KMS-11 (cell line): ENCODE measurements around the gene ACOT11.
"Not testable (repeated sequence)": the region's sequence is repeated elsewhere in the genome, so short reads cannot be mapped to it uniquely, and the experiment has no call there.

ENCODE experiments used
- H2AFZ ChIP-seq: fragments of 200-600 bp; sonication (generic); 2 replicates; pipeline ENCODE4 v1.6.1; 2016; ENCODE audit warnings: antibody characterized with exemption, mixed run types, low read depth
- H3K27ac ChIP-seq: fragments of 200-600 bp; sonication (generic); 2 replicates; pipeline ENCODE4 v1.6.1; 2016; ENCODE audit warnings: mild to moderate bottlenecking, mixed run types
- H3K27me3 ChIP-seq: fragments of 200-600 bp; sonication (generic); 2 replicates; pipeline ENCODE4 v1.6.1; 2017; ENCODE audit warnings: mild to moderate bottlenecking, low read depth, mixed run types, moderate library complexity; ENCODE audit not compliant: insufficient read depth
- H3K36me3 ChIP-seq: fragments of 200-600 bp; sonication (generic); 2 replicates; pipeline ENCODE4 v1.6.1; 2017; ENCODE audit warnings: mild to moderate bottlenecking, mixed run types; ENCODE audit not compliant: insufficient read depth
- H3K4me1 ChIP-seq: fragments of 200-600 bp; sonication (generic); 2 replicates; pipeline ENCODE4 v1.6.1; 2016; ENCODE audit warnings: mild to moderate bottlenecking, low read depth, mixed run types; ENCODE audit not compliant: poor library complexity, severe bottlenecking
- H3K4me2 ChIP-seq: fragments of 200-600 bp; sonication (generic); 2 replicates; pipeline ENCODE4 v1.7.0; 2016; ENCODE audit warnings: mild to moderate bottlenecking, mixed run types
- H3K4me3 ChIP-seq: fragments of 200-600 bp; sonication (generic); IDR thresholded peaks from 2 replicates; pipeline ENCODE4 v1.6.1; 2017; ENCODE audit warnings: low read depth, low read length, mixed read lengths; ENCODE audit not compliant: insufficient read depth
- H3K79me2 ChIP-seq: fragments of 200-600 bp; sonication (generic); 2 replicates; pipeline ENCODE4 v1.6.1; 2016; ENCODE audit warnings: low read depth, mixed run types; ENCODE audit not compliant: insufficient read depth
- H3K9ac ChIP-seq: fragments of 200-600 bp; sonication (generic); 2 replicates; pipeline ENCODE4 v1.6.1; 2016; ENCODE audit warnings: mild to moderate bottlenecking, mixed run types
- H4K20me1 ChIP-seq: fragments of 200-600 bp; sonication (generic); 2 replicates; pipeline ENCODE4 v1.6.1; 2016; ENCODE audit warnings: mild to moderate bottlenecking, mixed run types; ENCODE audit not compliant: insufficient read depth
- TF ChIP-seq, protein P1 (sequence below): fragments of 200-600 bp; sonication (generic); conservative IDR thresholded peaks from 2 replicates; pipeline ENCODE4 v1.6.1; 2017; ENCODE audit warnings: low read depth, mild to moderate bottlenecking, antibody characterized with exemption, low read length, moderate library complexity, mixed read lengths

ACOT11 gene

GRCh38 chr1:54507033-54507870 lies 40.8 kb upstream of the ACOT11 start:
- H3K36me3 ChIP-seq = no peaks in the 10 kb centered on the region
- no peaks in the 10 kb centered on the region for H3K79me2 ChIP-seq
- H3K4me3 ChIP-seq = no peak overlapping the region
- TF ChIP-seq, protein P1, sequence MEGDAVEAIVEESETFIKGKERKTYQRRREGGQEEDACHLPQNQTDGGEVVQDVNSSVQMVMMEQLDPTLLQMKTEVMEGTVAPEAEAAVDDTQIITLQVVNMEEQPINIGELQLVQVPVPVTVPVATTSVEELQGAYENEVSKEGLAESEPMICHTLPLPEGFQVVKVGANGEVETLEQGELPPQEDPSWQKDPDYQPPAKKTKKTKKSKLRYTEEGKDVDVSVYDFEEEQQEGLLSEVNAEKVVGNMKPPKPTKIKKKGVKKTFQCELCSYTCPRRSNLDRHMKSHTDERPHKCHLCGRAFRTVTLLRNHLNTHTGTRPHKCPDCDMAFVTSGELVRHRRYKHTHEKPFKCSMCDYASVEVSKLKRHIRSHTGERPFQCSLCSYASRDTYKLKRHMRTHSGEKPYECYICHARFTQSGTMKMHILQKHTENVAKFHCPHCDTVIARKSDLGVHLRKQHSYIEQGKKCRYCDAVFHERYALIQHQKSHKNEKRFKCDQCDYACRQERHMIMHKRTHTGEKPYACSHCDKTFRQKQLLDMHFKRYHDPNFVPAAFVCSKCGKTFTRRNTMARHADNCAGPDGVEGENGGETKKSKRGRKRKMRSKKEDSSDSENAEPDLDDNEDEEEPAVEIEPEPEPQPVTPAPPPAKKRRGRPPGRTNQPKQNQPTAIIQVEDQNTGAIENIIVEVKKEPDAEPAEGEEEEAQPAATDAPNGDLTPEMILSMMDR = no peak
- no peaks in the 10 kb centered on the region for H3K27me3 ChIP-seq
- H3K9ac ChIP-seq = no peak overlapping the region
- H3K27ac ChIP-seq = no peak overlapping the region
- no peak overlapping the region for H3K4me2 ChIP-seq
- H2AFZ ChIP-seq = no peak overlapping the region
- H4K20me1 ChIP-seq = no peaks in the 10 kb centered on the region
- peaks cover 14% of the 10 kb centered on the region for H3K4me1 ChIP-seq

DNA sequence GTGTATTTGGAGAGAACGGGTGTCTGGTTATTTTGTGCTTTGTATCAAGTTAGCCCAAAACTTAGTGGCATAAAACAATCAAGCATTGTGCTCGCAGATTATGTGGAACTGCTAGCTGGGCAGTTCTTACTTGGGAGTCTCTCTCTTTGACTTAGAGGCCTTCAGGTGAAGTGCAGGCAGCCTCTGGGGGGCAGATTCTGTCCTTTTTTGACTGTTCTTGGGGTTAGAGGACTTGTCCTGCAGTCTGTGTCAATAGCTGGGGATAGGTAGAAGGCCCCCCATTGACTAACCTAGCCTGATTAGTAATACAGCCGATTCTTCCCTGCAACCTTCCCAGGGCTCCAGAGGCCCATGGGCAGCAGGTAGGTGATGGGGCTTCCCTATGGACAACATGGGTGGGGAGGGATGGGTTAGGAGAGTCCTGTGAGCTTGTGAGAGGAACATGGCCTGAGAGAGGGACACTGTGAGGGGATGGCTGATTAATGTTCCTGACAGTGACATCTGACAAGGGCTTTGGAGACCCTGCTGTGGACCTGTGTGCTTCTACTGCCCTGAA lies 37.2 kb upstream of the ACOT11 start:
- Histone ChIP-seq H3K9ac (no peak overlapping the region), H3K27ac (no peak overlapping the region), H3K79me2 (no peaks in the 10 kb centered on the region), H2AFZ (no peak overlapping the region), H3K4me3 (no peak overlapping the region), H3K4me1 (no peaks in the 10 kb centered on the region), H3K4me2 (no peak overlapping the region), H3K27me3 (no peaks in the 10 kb centered on the region), H3K36me3 (no peaks in the 10 kb centered on the region), H4K20me1 (no peaks in the 10 kb centered on the region)
- TF ChIP-seq, protein P1 = no peak

GRCh38 chr1:54513921-54514580 lies 34.0 kb upstream of the ACOT11 start:
- H3K27ac ChIP-seq, H3K27me3 ChIP-seq, H3K4me3 ChIP-seq, H3K4me1 ChIP-seq, H3K79me2 ChIP-seq, H2AFZ ChIP-seq, H3K9ac ChIP-seq, H3K36me3 ChIP-seq, H3K4me2 ChIP-seq, H4K20me1 ChIP-seq: not testable (repeated sequence)

DNA sequence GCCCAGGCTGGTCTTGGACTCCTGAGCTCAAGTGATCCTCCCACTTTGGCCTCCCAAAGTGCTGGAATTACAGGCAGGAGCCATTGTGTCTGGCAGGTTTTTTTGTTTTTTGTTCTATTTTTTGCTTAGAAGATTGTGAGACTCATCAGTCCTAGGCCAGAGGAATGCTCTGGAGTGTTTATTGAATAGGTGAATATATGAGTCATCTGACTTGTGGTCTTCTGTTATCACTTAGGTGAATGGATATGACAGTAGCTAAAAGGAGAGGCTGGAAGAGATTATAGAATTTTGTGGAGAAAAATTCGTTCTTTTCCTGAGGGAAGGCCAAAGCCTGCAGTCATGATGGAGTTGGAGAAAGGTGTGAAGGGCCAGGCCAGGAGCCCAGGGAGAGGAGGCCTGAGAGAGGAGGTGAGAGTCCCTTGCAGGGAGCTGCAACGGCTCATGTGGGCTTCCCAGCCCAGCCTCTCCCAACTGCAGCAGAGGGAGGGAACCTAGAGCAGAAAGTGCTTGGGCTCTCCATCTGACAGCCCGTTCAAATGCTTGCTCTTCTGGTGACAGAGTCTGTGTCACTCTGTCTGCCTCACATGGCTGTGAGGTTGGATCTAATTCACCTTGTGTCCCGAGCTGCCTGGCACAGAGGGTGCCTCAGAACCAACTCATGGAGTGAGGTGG lies 31.6 kb upstream of the ACOT11 start:
- Histone ChIP-seq H3K4me1 (no peaks in the 10 kb centered on the region), H3K27me3 (no peaks in the 10 kb centered on the region), H3K4me3 (no peak overlapping the region), H3K36me3 (no peaks in the 10 kb centered on the region), H4K20me1 (no peaks in the 10 kb centered on the region), H3K9ac (no peak overlapping the region), H3K79me2 (no peaks in the 10 kb centered on the region), H2AFZ (no peak overlapping the region), H3K27ac (no peak overlapping the region), H3K4me2 (no peak overlapping the region)
- TF ChIP-seq, protein P1 = no peak
